ENCODE data around the gene POMT1.
A peak's percentile ranks its signal among the peaks of the same experiment; 100 is the strongest.
"Not testable (repeated sequence)": the region's sequence is repeated elsewhere in the genome, so short reads cannot be mapped to it uniquely, and the experiment has no call there.

Gene POMT1

DNA sequence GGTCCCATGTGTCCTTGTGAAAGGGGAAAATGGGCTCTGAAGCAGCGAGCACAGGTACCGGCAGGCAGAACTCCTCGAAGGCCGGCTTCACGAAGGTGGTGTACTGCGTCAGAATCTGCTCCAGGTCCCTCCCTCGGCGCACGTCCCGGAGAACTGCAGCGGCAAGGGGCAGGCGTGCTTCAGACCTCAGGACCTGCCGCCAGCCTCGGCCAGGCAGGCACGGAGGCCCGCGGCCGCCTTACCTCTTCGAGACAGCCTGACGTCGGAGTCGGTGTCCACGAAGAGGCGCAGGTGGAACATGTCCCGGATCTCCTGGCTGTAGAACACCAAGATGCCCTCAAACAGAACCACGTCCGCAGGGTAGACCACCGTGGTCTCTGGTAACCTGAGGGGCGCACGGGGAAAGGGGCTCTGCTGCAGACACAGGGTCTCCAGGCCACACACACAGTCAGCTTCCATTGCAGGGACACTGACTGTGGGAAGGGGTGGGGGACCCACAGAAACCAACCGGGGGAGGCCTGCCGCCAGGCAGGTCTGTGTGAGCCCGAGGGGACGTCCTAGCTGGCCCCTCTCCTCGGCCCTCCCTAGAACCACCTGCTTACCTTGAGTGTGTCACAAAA lies 26.3 kb downstream of the POMT1 start:
- DNase-seq: no peak

DNA sequence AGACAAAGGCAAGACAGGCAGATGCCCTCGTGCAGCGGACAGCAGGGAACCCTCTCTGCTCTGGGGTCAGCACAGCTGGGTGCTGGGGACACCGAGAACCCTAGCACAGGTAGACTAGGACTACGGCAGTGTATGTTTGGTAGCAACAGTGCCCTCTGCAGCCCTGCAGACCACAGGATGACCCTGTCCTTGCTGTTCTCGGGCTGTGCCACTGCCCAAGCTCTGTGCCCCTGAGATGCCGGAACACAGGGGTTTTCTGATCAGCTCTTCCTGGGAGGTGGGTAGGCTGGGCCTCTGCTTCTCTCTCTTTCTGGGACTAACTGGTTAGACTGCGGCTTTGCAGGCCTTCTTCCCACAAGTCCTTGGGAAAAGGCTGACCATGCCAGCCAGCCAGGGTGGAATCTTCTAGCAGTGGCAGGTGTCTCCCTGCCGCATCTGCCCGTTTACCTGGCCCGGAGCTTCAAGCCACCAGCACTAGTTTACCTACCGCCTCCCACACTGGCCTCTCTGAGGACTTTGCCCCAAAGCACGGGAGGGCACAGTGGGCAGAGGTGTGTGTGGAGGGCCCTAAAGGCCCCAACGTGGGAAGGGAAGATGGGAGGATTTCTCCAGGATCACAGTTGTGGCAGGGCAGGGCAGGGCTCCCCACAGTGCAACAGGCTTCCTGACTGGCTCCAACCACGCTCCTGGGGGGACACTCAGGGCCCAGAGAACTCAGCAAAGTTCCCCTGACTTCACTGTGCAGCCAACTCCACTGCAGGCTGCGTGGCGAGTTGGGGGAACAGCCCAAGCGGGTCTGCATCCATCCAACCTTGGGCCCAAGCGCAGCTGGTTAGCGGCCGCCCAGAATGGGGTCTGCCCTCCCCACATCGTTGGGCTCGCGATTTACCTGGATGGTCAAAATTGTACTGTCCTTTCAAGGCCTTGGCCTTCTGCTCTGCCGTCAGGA lies 27.2 kb downstream of the POMT1 start:
- DNase-seq: no peak

DNA sequence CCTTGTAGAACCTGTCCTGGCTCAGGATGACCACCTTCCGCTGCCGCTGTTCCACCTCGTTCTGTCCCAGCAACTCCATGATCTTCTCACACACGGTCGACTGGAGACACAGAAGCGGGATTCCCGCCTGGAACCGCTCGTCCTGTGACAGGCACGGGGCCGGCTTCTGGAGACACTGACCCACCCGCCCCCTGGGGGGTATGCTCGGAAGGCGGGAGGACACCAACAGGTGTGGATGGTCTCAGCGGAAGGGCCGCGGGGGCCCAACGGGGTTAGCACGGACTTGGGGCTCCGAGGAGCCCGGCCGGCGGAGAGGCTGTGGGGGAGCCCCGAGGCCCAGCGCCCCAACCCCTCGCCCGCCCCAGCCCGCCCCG lies 27.8 kb downstream of the POMT1 start:
- no peak for DNase-seq

DNA sequence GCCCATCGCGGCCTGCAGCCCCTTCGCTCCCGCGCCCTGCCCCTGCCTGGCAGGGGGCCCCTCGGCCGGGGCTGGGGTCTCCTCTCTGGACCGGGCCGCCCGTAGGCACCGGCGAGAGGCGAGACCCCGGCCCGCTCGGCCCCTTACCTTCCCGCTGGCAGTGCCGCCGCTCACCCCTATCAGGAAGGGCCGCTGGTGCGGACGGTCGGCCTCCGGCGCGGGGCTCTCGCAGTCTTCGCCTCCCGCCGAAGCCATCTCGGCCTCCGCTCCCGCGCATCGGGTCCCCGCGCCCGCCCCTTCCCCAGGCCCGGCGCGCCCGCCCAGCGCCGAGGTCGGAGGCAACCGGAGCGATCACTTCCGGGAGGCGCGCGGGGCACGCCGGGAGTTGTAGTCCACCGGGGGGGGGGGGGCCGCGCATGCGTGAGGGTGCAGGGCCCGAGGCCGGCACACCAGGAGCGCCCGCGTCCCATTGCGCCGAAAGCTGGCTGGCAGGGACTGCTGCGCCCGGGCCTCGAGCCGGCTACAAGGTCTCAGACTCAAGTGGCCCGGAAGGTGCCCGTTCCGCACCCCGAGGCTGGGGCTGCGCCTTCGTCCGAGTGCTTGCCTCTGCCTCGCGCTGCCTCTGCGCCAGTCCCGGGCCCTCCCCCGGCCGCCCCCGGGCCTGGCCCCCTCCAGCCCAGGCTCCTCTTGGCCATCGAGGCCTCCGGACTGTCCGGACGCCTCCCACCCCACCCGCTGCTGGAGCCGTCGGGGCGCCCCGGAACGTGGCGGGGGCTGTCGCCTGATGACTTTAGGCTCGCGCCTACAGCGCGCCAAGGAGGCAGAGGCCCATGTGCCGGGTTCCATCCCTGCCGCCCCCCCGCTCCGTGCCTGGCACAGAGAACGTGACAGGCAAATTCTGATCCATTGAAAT lies 28.5 kb downstream of the POMT1 start, which contains the start of gene UCK1:
UCK1 (minus strand) TSS at position 344 of the 913 bp plus-strand sequence; CDS start at position 255, 89 bp downstream.
- DNase-seq: peak; percentile 11

DNA sequence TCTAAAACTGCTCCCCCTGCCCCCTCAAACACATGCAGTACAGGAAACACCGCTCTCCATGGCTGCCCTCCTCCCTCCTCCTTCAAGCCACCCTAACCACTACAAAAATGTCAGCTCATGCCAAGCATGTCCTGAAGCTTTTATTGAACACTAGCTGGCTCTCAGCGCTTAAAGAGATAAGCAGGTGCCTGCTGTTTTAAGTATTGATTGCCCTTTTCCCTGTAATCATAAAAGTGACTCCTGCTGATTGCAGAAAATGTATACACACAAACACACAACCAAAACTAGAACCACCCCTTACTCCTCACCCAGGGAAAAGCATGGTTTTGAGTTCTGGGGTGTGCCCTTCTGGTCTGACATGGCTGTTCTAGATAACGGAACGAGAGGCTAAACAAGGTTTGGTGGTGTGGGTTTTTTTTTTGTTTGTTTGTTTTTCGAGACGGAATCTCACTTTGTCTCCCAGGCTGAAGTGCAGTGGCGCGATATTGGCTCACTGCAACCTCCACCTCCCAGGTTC lies 32.1 kb downstream of the POMT1 start:
- DNase-seq: no peak

DNA sequence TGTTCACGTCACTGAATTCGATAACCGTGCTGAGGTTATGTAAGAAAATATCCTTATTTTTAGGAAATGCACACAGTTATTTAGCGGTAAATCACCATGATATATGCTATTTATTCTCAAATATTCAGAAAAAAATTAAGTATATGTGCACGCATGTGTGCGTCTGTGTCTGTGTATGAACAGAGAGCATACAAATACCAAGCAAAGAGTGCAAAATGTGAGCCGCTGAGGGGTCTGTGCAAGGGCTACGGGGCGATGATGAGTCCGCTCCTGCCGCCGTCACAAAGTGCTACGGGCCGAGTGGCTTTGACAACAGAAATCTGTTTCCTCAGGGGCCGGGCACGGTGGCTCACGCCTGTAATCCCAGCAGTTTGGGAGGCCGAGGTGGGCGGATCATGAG lies 35.2 kb downstream of the POMT1 start:
- no peak for DNase-seq

DNA sequence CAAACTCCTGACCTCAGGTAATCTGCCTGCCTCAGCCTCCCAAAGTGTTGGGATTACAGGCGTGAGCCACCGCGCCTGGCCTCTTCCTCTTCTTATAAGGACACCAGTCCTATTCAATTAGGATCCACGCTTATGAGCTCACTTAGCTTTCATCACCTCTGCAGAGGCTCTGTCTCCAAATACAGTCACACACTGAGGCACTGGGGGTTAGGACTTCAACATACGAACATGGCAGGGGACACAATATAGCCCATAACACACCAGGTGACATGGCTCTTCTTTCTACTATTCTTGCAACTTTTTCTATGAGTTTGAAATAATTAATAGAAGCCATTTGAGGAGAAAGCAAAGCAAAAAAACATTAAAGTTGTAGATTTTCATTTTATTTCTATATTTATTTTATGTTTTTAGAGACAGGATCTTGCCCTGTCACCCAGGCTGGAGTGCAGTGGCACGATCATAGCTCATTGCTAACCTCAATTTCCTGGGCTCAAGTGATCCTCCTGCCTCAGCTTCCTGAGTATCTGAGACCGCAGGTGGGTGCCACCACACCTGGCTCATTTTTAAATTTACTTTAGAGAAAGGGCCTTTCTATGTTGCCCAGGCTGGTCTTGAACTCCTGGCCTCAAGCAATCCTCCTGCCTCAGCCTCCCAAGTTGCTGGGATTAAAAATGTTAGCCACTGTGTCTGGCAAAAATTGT lies 36.7 kb downstream of the POMT1 start:
- no peak for DNase-seq

DNA sequence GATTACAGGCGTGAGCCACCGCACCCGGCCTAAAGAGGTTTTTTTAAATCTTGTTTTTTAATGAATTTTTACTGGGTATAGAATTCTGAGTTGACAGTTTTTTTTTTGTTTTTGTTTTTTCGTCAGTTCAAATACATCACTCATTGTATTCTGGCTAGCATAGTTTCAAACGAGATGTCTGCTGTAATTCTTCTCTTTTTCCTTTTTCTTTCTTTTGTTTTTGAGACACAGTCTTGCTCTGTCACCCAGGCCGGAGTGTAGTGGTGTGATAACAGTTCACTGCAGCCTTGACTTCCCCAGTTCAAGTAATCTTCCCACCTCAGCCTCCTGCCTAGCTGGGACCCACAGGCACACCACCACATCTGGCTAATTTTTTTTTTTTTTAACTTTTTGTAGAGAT lies 40.4 kb downstream of the POMT1 start:
- DNase-seq: no peak

DNA sequence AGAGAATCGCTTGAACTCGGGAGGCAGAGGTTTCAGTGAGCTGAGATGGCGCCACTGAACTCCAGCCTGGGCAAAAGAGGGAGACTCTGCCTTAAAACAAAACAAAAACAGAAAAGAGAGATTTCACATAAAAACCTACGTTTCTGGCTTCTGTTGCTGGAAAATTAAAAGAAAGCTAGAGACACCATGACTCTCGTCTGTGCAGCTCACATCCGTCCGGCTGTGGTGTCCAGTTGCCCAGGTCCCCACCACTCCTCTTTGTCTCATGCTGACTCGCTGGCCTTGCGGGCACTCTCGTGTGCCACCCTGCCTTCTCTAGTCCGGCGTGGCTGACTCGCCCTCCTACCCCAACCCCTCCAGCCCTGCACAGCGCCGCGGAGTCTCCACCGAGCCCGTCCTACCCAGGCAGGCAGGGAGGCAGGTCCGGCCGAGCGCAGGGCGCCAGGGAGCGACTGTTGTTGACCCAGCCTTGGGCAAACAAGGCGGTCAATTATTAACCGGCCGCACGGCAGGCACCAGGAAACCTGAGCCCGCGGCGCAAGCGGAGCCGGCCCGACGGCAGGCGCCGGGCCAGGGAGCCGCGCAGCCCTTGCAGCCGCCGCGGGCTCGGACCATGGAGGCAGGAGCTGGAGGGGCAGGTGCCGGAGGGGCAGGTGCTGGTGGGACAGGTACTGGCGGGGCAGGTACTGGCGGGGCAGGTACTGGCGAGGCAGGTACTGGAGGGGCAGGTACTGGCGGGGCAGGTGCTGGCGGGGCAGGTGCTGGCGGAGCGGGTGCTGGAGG lies 42.5 kb downstream of the POMT1 start, which contains the start of gene PRRT1B:
PRRT1B (plus strand) TSS at position 521 of the 783 bp plus-strand sequence; CDS start at position 614, 93 bp downstream.
- DNase-seq: no peak

DNA sequence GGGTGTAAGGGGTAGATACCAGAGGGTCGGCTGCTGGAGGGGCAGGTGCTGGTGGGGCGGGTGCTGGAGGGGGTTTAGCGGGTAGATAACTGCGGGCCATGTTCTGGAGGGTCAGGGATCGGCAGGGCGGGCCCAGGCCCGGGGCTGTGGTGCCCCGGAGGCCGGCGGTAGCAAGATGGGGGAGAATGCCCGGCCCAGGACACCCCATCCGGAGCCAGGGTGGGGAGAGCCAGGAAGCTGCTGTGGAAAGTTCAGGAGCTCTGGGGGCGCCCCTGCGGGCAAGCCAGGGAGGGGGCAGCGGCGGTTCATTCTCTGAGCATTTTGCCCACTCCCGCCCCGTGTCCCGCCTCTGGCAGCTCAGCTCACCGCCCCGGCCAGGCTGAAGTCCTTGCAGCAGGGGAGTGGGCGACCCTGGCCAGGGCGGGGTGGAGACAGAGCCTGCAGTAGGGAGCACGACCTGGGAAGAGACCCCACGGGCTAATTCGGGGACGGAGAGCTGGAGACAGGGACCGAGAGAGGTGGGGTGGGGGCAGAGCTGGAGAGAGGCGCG lies 43.1 kb downstream of the POMT1 start:
- DNase-seq: no peak

DNA sequence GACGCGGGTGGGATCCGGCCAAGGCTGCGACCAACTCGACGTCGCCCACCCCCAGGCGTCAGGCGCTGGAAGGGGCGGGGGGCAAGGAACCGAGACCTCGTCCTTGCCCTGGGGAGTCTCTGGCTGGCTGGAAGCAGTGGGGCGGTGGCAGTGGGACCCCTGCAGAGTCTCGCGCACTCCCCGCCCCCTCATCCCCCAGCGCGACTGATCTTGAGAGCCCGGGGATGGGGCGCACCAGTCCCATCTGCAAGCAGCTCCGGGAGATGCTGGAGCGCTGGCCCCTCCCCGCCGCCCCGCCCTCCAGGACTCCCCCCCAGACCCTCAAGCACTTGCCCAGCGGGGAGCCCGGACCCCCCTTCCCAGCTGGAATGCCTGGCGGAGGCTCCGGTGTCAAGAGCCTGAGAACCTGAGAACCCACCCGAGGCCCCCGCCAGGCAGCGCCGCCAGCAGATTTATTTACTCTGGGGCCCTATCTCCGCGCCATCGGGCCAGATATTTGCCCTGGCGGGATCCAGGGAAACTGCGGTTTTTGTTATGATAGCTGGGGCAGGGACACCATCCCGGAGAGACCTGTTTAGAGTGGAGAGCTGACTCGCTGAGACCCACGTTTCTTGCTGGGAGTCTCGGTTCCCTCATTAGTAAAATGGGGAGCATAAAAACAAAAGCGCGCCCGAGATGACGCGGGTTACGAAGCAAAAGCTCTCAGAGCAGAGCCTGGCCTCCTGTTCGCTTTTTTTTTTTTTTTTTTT lies 43.8 kb downstream of the POMT1 start:
- no peak for DNase-seq

DNA sequence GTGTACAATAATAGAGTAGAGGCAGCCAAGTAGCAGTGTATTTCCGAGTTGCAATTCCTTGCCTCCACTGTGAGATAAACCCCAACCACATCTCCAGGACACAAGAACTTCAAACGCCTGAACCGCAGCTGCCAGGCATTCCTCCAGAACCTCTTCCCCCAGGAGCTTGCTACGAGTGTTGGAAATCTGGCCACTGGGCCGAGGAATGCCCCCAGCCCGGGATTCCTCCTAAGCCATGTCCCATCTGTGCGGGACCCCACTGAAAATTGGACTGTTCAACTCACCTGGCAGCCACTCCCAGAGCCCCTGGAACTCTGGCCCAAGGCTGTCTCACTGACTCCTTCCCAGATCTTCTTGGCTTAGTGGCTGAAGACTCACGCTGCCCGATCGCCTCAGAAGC lies 46.5 kb downstream of the POMT1 start:
- DNase-seq: not testable (repeated sequence)

DNA sequence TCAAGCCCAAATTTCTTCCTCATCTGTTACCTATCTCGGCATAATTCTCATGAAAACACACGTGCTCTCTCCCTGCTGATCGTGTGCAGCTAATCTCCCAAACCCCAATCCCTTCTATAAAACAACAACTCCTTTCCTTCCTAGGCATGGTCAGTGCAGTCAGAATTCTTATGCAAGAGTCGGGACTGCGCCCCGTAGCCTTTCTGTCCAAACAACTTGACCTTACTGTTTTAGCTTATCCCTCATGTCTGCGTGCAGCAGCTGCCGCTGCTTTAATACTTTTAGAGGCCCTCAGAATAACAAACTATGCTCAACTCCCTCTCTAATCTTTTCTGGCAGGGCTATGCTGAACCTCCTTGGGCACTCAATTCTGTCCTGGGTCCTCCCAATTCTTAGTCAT lies 47.7 kb downstream of the POMT1 start:
- DNase-seq: not testable (repeated sequence)

DNA sequence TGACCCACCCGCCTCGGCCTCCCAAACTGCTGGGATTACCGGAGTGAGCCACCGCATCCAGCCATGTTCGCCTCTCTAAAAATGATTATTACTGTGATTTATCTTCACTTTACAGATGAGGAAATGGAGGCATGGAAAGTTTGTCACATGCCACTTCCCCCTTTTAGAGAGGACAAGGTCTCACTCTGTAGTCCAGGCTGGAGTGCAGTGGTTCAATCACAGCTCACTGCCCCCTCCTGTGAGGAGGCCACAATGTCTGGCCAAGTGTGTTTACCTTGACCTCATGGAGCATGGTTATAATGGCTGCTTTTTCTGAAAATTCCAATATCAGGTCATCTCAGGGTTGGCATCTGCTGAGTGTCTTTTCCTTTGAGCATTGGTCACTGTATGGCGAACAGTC lies 49.3 kb downstream of the POMT1 start:
- no peak for DNase-seq

DNA sequence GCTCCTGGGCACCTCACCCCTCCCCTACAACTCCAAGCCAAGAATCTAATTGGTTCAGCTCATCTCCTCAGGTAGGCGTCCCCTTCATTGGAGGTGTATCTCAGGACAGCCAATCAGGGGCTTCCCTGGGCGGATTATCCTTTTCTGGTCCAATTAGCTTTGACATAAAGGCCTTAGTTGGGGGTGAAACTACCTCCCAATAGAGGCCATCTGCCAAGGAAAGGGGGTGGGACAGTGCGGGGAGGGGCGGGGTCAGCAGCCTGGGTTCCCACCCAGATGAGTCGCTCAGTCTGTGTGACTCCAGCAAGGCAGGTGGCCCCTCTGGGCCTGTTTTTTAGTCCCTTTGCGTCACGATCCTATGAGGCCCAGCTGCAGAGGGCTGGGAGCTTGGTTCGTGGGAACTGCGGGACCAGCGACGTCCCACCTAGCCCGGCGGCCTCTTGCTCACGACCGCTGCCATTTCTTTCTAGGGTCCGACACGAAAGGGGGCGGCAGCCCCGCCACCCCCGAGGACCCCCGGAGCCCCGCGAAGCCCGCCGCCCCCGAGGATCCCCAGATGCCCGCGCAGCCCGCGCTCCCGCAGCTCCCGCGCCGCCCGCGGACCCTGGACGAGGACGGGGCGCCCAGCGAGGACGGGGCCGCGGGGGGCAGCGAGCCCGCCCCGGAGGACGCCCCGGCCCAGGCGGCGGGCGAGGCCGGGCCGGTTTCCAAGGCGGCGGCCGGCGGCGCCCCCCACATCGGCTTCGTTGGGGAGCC lies 51.5 kb downstream of the POMT1 start:
- no peak for DNase-seq

DNA sequence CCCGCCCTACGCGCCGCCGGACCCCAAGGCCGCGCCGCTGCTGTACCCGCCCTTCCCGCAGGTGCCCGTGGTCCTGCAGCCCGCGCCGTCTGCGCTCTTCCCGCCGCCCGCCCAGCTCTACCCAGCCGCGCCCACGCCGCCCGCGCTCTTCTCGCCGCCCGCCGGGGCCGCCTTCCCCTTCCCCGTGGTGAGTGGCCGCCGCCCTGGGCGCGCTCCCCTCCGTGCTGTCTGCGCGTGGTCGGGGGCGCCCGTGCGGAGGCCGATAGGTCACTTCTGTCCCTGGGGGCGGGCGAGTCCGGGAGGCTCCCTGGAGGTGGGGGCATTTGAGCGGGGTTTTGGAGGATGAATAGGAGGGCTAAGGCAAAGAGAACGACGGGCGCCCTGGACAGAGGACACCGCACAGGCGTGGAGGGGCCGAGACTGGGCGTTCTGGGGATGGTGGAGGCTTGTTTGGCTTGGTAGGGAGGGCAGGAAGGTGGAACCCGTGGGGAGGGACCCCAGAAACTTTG lies 52.2 kb downstream of the POMT1 start:
- DNase-seq: no peak

DNA sequence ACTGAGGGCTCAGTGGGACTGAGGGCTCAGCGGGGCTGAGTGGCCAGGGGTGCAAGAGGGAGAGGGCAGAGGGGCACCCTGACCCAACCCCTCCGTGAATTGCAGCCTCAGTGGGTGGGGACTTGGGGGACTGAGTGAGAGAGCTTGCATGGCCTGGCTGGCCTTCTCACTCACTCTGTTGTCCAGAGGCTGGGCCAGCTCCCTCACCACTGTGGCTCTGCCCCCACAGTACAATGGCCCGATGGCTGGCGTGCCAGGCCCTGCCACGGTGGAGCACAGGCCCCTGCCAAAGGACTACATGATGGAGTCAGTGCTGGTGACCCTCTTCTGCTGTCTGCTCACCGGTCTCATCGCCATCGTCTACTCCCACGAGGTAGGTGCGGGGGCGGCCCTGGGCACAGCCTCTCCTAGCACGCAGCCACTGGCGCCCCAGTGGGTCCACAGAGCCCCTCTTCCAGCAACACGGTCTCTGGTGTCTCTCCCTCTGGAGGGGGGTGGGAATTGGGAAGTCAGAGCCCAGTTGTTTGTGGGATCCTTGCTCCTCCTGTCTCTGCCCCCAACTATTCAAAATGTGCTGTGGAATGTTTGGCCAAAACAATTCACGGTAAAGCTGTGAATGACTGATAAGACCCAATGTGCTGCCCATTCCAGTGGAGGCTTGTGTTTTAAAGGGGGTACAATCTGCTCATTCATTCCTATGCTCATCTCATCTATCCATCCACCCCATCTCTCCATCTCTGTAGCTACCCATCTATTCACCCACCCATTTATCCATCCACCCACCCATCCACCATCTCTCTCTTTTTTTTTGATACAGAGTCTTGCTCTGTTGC lies 53.3 kb downstream of the POMT1 start:
- no peak for DNase-seq

DNA sequence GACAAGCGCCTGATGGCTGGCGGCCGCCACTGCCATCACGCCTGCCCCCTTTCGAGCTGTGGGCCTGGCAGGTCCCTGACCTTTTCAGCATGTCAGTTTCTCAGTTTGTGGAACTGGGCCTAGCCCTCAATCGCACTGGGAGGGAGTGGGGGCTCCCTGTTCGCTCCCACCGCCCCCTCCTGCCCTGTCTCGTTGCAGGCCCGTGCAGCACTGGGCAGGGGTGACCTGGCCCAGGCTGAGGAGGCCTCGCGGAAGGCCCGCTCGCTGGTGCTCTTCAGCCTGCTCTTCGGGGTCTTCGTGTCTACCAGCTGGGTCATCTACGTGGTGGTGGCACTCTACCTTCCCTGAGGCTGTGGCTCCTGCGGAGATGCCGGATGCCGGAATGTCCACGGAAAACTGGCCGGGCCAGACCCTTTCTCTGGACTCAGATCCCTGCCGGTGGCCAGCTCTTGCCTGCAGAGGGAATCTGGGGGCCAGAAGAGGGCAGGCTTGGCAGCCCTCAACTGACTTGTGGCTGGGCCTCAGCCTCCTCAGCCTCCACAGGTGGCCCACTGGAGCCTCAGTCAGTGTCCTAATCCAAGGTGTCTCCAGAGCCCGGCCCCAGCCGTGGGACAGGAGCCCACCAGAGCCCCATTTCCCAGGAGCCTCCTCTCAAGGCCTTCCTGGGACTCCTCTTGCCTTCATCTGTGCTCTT lies 55.3 kb downstream of the POMT1 start:
- no peak for DNase-seq

Data from NCI-H1436 treated with DMSO at 0.1 percent for 48 hours (cell line).